GM12878 (cell line): Measurements from ENCODE around the gene RAD23B. TPM values are rescaled to one million over a fixed set of nuclear protein-coding genes. Genes with fewer than 3 reads are reported as not detected.
A peak's percentile ranks its signal among the peaks of the same experiment; 100 is the strongest.

Experiments used
- ATAC-seq: fragments of 200-7000 bp; cut with Tn5 transposase; 3 replicates; pipeline ENCODE4 v1.9.1; 2020; ENCODE audit warnings: mild to moderate bottlenecking, moderate library complexity
- BruUV-seq: library from RNA; stranded (reverse); fragments of 400-500 nt; replicated peaks from 2 replicates; lab custom pipeline; 2021; lab: Mats Ljungman, UMichigan
- CTCF ChIA-PET: fragments of 300-600 bp; sonication (Branson Sonifier 250); formaldehyde crosslinking; extraction: SDS; loops from one replicate; lab custom pipeline; 2021; ENCODE audit warnings: inconsistent platforms; lab: Yijun Ruan, JAX
- POLR2A ChIA-PET: fragments of 350-600 bp; formaldehyde crosslinking; extraction: SDS; loops from one replicate; lab custom pipeline; 2021; ENCODE audit warnings: inconsistent platforms; lab: Charles Lee
- RAD21 ChIA-PET: fragments of 300-600 bp; sonication (Branson Sonifier 250); formaldehyde crosslinking; loops from one replicate; lab custom pipeline; 2023; ENCODE audit warnings: antibody characterized with exemption; ENCODE audit not compliant: unreplicated experiment; lab: Charles Lee
- SMC1A ChIA-PET: fragments of 300-600 bp; sonication (Branson Sonifier 250); formaldehyde crosslinking; loops from one replicate; lab custom pipeline; 2023; ENCODE audit not compliant: unreplicated experiment, uncharacterized antibody; lab: Charles Lee
- DNase-seq: peaks from one replicate; pipeline ENCODE4 v3.0.0-alpha.2; 2011; ENCODE audit warnings: low read depth, low spot score
- FAIRE-seq: peaks from 3 replicates; lab custom pipeline; 2011; peaks lifted over from hg19 to GRCh38; lab: Jason Lieb, UNC
- H2AFZ ChIP-seq: 2 replicates; pipeline ENCODE4 v1.6.0; 2011; ENCODE audit warnings: low read depth, low read length, control low read depth; ENCODE audit not compliant: control insufficient read depth
- H3K27ac ChIP-seq: 2 replicates; pipeline ENCODE4 v1.5.1; 2011; ENCODE audit warnings: control low read depth; ENCODE audit not compliant: control insufficient read depth, insufficient read depth
- H3K27me3 ChIP-seq, 2 experiments: replicated peaks in 1 of 2; 2 replicates each; pipeline versions ENCODE4 v1.6.0 to v1.6.1; 2011; ENCODE audit warnings: low read length in 1 of 2; ENCODE audit not compliant: control insufficient read depth in 2 of 2, insufficient read depth in 2 of 2
- H3K36me3 ChIP-seq, 2 experiments: 2 replicates each; pipeline ENCODE4 v1.5.1; 2011; ENCODE audit warnings: low read length in 1 of 2; ENCODE audit not compliant: control insufficient read depth in 2 of 2, insufficient read depth in 2 of 2
- H3K4me1 ChIP-seq: 2 replicates; pipeline ENCODE4 v1.6.1; 2011; ENCODE audit warnings: mild to moderate bottlenecking, low read length, moderate library complexity, mixed read lengths; ENCODE audit not compliant: control insufficient read depth, insufficient read depth
- H3K4me2 ChIP-seq: 2 replicates; pipeline ENCODE4 v1.6.0; 2011; ENCODE audit warnings: control low read depth; ENCODE audit not compliant: control insufficient read depth, insufficient read depth
- H3K4me3 ChIP-seq: fragments of 200-600 bp; sonication (generic); 2 replicates; pipeline ENCODE4 v1.5.1; 2016
- H3K79me2 ChIP-seq: 2 replicates; pipeline ENCODE4 v1.6.0; 2011; ENCODE audit warnings: low read length; ENCODE audit not compliant: control insufficient read depth, insufficient read depth
- H3K9ac ChIP-seq: 2 replicates; pipeline ENCODE4 v1.8.0; 2011; ENCODE audit warnings: low read length, control low read depth, mixed read lengths; ENCODE audit not compliant: control insufficient read depth, insufficient read depth
- H3K9me3 ChIP-seq: replicated peaks from 3 replicates; pipeline ENCODE4 v1.5.1; 2011; ENCODE audit warnings: mild to moderate bottlenecking, low read length; ENCODE audit not compliant: control insufficient read depth, insufficient read depth
- H4K20me1 ChIP-seq: 2 replicates; pipeline ENCODE4 v1.6.0; 2011; ENCODE audit not compliant: control insufficient read depth, insufficient read depth
- BACH1 ChIP-seq: fragments of 450-650 bp; IDR thresholded peaks from 2 replicates; pipeline ENCODE4 v1.6.1; 2017; ENCODE audit warnings: mild to moderate bottlenecking, borderline replicate concordance
- CBX3 ChIP-seq: fragments of 200-600 bp; sonication (generic); IDR thresholded peaks from 2 replicates; pipeline ENCODE4 v1.6.1; 2016; ENCODE audit warnings: low read depth, borderline replicate concordance
- HDAC6 ChIP-seq: fragments of 200-600 bp; sonication (generic); IDR thresholded peaks from one replicate; pipeline ENCODE4 v1.8.0; 2017; ENCODE audit warnings: antibody characterized with exemption; ENCODE audit not compliant: unreplicated experiment
- JUNB ChIP-seq: IDR thresholded peaks from 2 replicates; pipeline ENCODE4 v1.6.1; 2016; ENCODE audit warnings: antibody characterized with exemption, mild to moderate bottlenecking
- JUND ChIP-seq: IDR thresholded peaks from 2 replicates; pipeline ENCODE4 v1.6.1; 2012; ENCODE audit warnings: low read depth, mild to moderate bottlenecking, low read length, improper control_type of control experiment, moderate library complexity
- MTA3 ChIP-seq: IDR thresholded peaks from 2 replicates; pipeline ENCODE4 v1.6.1; 2012; ENCODE audit warnings: low read length, inconsistent platforms, borderline replicate concordance
- SIX5 ChIP-seq: IDR thresholded peaks from 2 replicates; pipeline ENCODE4 v1.6.1; 2011; ENCODE audit warnings: mild to moderate bottlenecking, low read depth, low read length, moderate library complexity; ENCODE audit not compliant: severe bottlenecking
- SREBF1 ChIP-seq: IDR thresholded peaks from 2 replicates; pipeline ENCODE4 v1.6.1; 2012; ENCODE audit warnings: mild to moderate bottlenecking, low read length
- STAT1 ChIP-seq: fragments of 450-650 bp; conservative IDR thresholded peaks from 2 replicates; pipeline ENCODE4 v1.6.1; 2014; ENCODE audit warnings: antibody characterized with exemption, mild to moderate bottlenecking
- TCF7 ChIP-seq: IDR thresholded peaks from 2 replicates; pipeline ENCODE4 v1.6.1; 2014; ENCODE audit warnings: antibody characterized with exemption, borderline replicate concordance
- WGBS: methylation state at CpG from one replicate; pipeline ENCODE4 v1.1.6; 2016; ENCODE audit warnings: low lambda C conversion rate; ENCODE audit not compliant: insufficient replicate concordance, insufficient coverage; ENCODE audit errors: missing lambda C conversion rate; 5-methylcytosine and 5-hydroxymethylcytosine counted together
- in situ Hi-C: fragments of 300-500 bp; cut with MboI; formaldehyde crosslinking; loops from 9 replicates; pipeline ENCODE4 v1.14.3; 2018; ENCODE audit warnings: mixed read lengths
- intact Hi-C: fragments of 100-400 bp; cut with micrococcal nuclease; formaldehyde crosslinking; loops from one replicate; pipeline ENCODE4 v1.14.2; 2022; ENCODE audit not compliant: unreplicated experiment
- polyA plus RNA-seq, 11 experiments: library from polyadenylated mRNA; depleted of rRNA in 4 of 11; unstranded in 6 of 11; stranded (reverse) in 5 of 11; fragments of >200 nt; fragmentation: Nextera tagmentation in 4 of 11; fragmentation: Illumina TruSeq in 1 of 11; extraction: Ambion mirVana in 4 of 11; extraction: Trizol in 1 of 11; gene quantifications; 1 replicate in 1 of 11; 2 replicates in 10 of 11; pipeline versions ENCODE4 v1.2.1 to v1.2.3, GENCODE V29; 2011 to 2016; ENCODE audit warnings: inconsistent platforms in 2 of 11, missing spikeins in 2 of 11, low read depth in 1 of 11
- total RNA-seq, 4 experiments: library from RNA; depleted of rRNA in 3 of 4; stranded (reverse); fragments of >200 nt in 3 of 4; fragmentation: Illumina TruSeq in 1 of 4; extraction: Trizol in 1 of 4; gene quantifications; 2 replicates each; pipeline versions ENCODE4 v1.2.1 to v1.2.3, GENCODE V29; 2013 to 2021
- TF ChIP-seq, protein P1 (sequence below): fragments of 450-650 bp; IDR thresholded peaks from 2 replicates; pipeline ENCODE4 v1.6.1; 2016; ENCODE audit warnings: mild to moderate bottlenecking
- TF ChIP-seq, protein P2 (sequence below): fragments of 450-650 bp; formaldehyde crosslinking; IDR thresholded peaks from 2 replicates; pipeline ENCODE4 v1.4.0; 2020; ENCODE audit warnings: mild to moderate bottlenecking, moderate library complexity
- TF ChIP-seq, protein P3 (sequence below): fragments of 450-650 bp; IDR thresholded peaks from 2 replicates; pipeline ENCODE4 v1.6.1; 2017; ENCODE audit warnings: mild to moderate bottlenecking, low read depth, inconsistent platforms; ENCODE audit not compliant: poor library complexity, severe bottlenecking
- TF ChIP-seq, protein P4 (sequence below): fragments of 450-650 bp; IDR thresholded peaks from 2 replicates; pipeline ENCODE4 v1.6.1; 2017; ENCODE audit warnings: mild to moderate bottlenecking

RAD23B gene
- total and polyA plus RNA-seq, 10 of the 15 experiments (the other 5 are each of a cell fraction or from before 2014, with no cell fraction given): 10.3 to 256 (median 54.6) TPM

DNA sequence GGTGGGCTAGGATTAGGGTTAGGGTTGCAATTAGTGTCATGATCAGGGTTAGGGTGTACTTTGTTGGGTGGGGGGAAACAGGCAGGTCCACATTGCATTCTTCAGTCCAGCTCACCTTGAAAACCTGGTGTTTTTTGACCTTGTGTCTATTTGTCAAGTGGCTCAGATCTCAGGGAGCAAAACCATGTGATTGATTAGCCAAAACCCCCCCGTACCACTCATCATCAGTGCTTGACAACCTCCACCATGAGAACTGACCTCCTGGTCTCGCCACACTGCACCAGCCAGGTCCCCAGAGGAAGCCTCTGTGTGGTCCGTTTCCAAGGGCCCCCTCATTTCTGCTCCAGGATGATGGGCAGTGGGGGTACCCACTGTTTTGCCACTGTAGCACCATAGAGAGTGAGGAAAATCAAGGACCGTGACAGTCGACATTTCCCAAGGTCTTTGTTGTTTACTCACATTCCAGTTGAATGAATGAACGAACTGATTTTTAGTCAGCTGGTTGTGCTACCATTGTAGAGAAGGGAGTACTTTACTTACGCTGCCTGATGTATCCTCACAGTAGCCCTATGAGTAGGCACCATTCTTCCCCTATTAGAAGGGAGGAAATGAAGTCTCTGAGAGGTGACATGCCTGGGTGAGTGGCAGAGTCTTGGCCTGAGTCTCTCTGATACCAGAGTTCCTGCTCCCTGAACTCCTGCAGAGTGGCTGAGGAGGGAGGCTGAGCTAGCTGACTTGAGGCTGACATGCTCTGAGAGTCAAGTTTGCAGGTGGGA, 84.8 kb downstream of the RAD23B start:
- Histone ChIP-seq H3K9me3 (no peaks in the 10 kb centered on the region), H3K36me3 (no peaks in the 10 kb centered on the region), H3K4me1 (no peaks in the 10 kb centered on the region), H3K79me2 (no peaks in the 10 kb centered on the region), H3K27me3 (no peaks in the 10 kb centered on the region), H3K4me3 (no peak overlapping the region), H2AFZ (no peak overlapping the region), H3K4me2 (no peak overlapping the region), H3K9ac (no peak overlapping the region), H3K27ac (no peak overlapping the region), H4K20me1 (no peaks in the 10 kb centered on the region)
- ATAC-seq (peak; percentile 59), FAIRE-seq (no peak), DNase-seq (no peak)
- WGBS: 24% methylated on average over 7 of the region's 7 CpGs
- no TSS peak for BruUV-seq
- TF ChIP-seq SIX5 (no peak), STAT1 (no peak), BACH1 (no peak), CBX3 (no peak), SREBF1 (no peak), JUND (no peak), JUNB (no peak), HDAC6 (no peak), MTA3 (no peak), TCF7 (no peak)
- TF ChIP-seq, protein P1, sequence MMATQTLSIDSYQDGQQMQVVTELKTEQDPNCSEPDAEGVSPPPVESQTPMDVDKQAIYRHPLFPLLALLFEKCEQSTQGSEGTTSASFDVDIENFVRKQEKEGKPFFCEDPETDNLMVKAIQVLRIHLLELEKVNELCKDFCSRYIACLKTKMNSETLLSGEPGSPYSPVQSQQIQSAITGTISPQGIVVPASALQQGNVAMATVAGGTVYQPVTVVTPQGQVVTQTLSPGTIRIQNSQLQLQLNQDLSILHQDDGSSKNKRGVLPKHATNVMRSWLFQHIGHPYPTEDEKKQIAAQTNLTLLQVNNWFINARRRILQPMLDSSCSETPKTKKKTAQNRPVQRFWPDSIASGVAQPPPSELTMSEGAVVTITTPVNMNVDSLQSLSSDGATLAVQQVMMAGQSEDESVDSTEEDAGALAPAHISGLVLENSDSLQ: no peak
- TF ChIP-seq, protein P2, sequence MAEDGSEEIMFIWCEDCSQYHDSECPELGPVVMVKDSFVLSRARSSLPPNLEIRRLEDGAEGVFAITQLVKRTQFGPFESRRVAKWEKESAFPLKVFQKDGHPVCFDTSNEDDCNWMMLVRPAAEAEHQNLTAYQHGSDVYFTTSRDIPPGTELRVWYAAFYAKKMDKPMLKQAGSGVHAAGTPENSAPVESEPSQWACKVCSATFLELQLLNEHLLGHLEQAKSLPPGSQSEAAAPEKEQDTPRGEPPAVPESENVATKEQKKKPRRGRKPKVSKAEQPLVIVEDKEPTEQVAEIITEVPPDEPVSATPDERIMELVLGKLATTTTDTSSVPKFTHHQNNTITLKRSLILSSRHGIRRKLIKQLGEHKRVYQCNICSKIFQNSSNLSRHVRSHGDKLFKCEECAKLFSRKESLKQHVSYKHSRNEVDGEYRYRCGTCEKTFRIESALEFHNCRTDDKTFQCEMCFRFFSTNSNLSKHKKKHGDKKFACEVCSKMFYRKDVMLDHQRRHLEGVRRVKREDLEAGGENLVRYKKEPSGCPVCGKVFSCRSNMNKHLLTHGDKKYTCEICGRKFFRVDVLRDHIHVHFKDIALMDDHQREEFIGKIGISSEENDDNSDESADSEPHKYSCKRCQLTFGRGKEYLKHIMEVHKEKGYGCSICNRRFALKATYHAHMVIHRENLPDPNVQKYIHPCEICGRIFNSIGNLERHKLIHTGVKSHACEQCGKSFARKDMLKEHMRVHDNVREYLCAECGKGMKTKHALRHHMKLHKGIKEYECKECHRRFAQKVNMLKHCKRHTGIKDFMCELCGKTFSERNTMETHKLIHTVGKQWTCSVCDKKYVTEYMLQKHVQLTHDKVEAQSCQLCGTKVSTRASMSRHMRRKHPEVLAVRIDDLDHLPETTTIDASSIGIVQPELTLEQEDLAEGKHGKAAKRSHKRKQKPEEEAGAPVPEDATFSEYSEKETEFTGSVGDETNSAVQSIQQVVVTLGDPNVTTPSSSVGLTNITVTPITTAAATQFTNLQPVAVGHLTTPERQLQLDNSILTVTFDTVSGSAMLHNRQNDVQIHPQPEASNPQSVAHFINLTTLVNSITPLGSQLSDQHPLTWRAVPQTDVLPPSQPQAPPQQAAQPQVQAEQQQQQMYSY (CRISPR knock-in tag): no peak
- TF ChIP-seq, protein P3, sequence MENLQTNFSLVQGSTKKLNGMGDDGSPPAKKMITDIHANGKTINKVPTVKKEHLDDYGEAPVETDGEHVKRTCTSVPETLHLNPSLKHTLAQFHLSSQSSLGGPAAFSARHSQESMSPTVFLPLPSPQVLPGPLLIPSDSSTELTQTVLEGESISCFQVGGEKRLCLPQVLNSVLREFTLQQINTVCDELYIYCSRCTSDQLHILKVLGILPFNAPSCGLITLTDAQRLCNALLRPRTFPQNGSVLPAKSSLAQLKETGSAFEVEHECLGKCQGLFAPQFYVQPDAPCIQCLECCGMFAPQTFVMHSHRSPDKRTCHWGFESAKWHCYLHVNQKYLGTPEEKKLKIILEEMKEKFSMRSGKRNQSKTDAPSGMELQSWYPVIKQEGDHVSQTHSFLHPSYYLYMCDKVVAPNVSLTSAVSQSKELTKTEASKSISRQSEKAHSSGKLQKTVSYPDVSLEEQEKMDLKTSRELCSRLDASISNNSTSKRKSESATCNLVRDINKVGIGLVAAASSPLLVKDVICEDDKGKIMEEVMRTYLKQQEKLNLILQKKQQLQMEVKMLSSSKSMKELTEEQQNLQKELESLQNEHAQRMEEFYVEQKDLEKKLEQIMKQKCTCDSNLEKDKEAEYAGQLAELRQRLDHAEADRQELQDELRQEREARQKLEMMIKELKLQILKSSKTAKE: no peak
- TF ChIP-seq, protein P4, sequence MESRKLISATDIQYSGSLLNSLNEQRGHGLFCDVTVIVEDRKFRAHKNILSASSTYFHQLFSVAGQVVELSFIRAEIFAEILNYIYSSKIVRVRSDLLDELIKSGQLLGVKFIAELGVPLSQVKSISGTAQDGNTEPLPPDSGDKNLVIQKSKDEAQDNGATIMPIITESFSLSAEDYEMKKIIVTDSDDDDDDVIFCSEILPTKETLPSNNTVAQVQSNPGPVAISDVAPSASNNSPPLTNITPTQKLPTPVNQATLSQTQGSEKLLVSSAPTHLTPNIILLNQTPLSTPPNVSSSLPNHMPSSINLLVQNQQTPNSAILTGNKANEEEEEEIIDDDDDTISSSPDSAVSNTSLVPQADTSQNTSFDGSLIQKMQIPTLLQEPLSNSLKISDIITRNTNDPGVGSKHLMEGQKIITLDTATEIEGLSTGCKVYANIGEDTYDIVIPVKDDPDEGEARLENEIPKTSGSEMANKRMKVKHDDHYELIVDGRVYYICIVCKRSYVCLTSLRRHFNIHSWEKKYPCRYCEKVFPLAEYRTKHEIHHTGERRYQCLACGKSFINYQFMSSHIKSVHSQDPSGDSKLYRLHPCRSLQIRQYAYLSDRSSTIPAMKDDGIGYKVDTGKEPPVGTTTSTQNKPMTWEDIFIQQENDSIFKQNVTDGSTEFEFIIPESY: no peak
- CTCF ChIA-PET: no interaction called here
- in situ Hi-C loops: no loop called here
- SMC1A ChIA-PET: interaction anchor here (0.6 kb wide), 1 partner anchor 17 kb away, joined by 3 read pairs; no protein-coding TSS in a partner anchor
- POLR2A ChIA-PET: no interaction called here
- intact Hi-C loops: no loop called here
- RAD21 ChIA-PET: no interaction called here
